AG10803 (cell line): ENCODE data around the gene GPC5.

ENCODE experiments used
- DNase-seq: peaks from one replicate; pipeline ENCODE4 v3.0.0; 2010; ENCODE audit warnings: low read depth
- H3K4me3 ChIP-seq: 2 replicates; pipeline ENCODE4 v1.5.1; 2011; ENCODE audit warnings: mild to moderate bottlenecking, low read length, control low read depth
- CTCF ChIP-seq: conservative IDR thresholded peaks from 2 replicates; pipeline ENCODE4 v1.5.1; 2011; ENCODE audit warnings: mild to moderate bottlenecking, low read length, control low read depth, inconsistent platforms

GPC5 gene

GRCh38 chr13:91802957-91803356 lies 404.5 kb downstream of the GPC5 start:
- no peak overlapping the region for H3K4me3 ChIP-seq
- DNase-seq, result no peak
- no peak for TF ChIP-seq CTCF

- no peak for TF ChIP-seq CTCF
- H3K4me3 ChIP-seq, result no peak overlapping the region
- no peak for DNase-seq
These were observed 406.3 kb downstream of the GPC5 start for GRCh38 chr13:91804724-91805123.

- no peak for TF ChIP-seq CTCF
- no peak for DNase-seq
- no peak overlapping the region for H3K4me3 ChIP-seq
These were observed 407.2 kb downstream of the GPC5 start for GRCh38 chr13:91805605-91806004.

- no peak overlapping the region for H3K4me3 ChIP-seq
- DNase-seq, result no peak
- TF ChIP-seq CTCF, result no peak
These were observed 410.7 kb downstream of the GPC5 start for GRCh38 chr13:91809161-91809560.

GRCh38 chr13:91813253-91813652 lies 414.8 kb downstream of the GPC5 start:
- DNase-seq, result no peak
- H3K4me3 ChIP-seq, result no peak overlapping the region
- no peak for TF ChIP-seq CTCF

- no peak for TF ChIP-seq CTCF
- DNase-seq, result no peak
- H3K4me3 ChIP-seq, result no peak overlapping the region
These were observed 417.9 kb downstream of the GPC5 start for GRCh38 chr13:91816263-91816807.

GRCh38 chr13:91817250-91817649 lies 418.8 kb downstream of the GPC5 start:
- H3K4me3 ChIP-seq, result no peak overlapping the region
- DNase-seq, result no peak
- no peak for TF ChIP-seq CTCF
